Measurements from ENCODE around the gene GBF1. TPM values are rescaled to one million over a fixed set of nuclear protein-coding genes. Genes with fewer than 3 reads are reported as not detected.

Gene GBF1
- total RNA-seq, 2 experiments from 2014 or later, result 42.2 to 44.0 TPM

GRCh38 chr10:102220612-102221011 is 24.7 kb upstream of the GBF1 start:
- H3K9me3 Mint-ChIP-seq, result no peaks in the 10 kb centered on the region
- H3K4me1 Mint-ChIP-seq (ENCODE audit: low read depth), result peaks cover 2% of the 10 kb centered on the region
- intact Hi-C loops (cut with micrococcal nuclease), result no loop called here
- H3K36me3 Mint-ChIP-seq, result no peaks in the 10 kb centered on the region
- H3K27ac Mint-ChIP-seq, result no peak overlapping the region
- CTCF ChIA-PET, result interaction anchor here (0.7 to 5.3 kb wide), 7 partner anchors 10 to 239 kb away, joined by 3 to 48 read pairs (median 4); no protein-coding TSS in a partner anchor
- no peak overlapping the region for H3K4me3 Mint-ChIP-seq
- peaks cover 7% of the 10 kb centered on the region for H3K27me3 Mint-ChIP-seq
- POLR2A ChIA-PET, result no interaction called here
- DNase-seq, result no peak

GRCh38 chr10:102222797-102223196 is 22.5 kb upstream of the GBF1 start:
- no peaks in the 10 kb centered on the region for H3K36me3 Mint-ChIP-seq
- peaks cover 20% of the 10 kb centered on the region for H3K27me3 Mint-ChIP-seq
- no peak overlapping the region for H3K4me3 Mint-ChIP-seq
- no peaks in the 10 kb centered on the region for H3K9me3 Mint-ChIP-seq
- POLR2A ChIA-PET, result no interaction called here
- H3K27ac Mint-ChIP-seq, result no peak overlapping the region
- H3K4me1 Mint-ChIP-seq (ENCODE audit: low read depth), result peaks cover 9% of the 10 kb centered on the region
- no peak for DNase-seq
- intact Hi-C loops (cut with micrococcal nuclease), result no loop called here
- CTCF ChIA-PET, result interaction anchor here (0.6 to 19.9 kb wide), 2 partner anchors 53 to 130 kb away, joined by 3 to 1053 read pairs; no protein-coding TSS in a partner anchor

DNA sequence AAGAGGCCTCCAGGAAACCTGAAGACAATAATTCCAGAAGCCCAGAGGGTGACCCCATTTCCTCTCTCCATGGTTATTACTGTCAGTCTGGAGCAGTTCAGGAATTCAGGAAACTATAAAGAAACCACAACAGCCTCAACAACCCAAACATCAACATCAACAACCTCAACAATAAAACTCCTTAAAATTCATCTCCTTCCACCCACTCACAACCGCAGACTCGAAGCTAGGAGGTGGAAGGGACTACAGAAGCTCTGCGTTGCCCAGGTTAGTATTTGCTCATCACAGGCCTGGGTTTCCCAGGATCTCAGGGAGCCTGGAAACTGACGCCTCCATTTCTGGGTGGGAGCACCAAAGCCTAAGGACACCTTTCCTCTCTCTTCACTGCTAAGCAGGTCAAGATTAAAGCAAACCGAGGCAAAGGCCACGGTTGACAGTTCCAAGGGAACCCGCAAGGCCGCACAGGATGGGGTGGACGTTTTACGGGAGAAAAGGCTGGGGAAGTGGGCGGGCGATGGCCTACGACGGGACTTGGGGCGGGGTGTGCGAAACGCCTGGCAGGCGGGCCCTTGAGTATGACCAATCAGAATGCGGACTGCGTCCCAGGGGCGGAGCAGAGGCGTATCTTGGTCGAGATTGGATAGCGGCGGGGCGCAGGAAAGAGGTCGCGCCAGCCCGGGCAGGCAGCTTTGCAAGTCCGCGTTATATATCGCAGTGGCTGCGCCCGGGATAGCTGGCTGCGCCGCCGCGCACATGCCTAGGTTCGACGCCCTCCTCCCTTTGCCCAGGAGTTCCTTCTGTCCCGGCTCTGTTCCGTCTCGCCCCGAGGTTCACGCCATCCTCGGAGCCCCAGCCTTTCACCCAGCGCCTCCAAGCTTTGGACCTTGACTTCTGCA is 19.4 kb upstream of the GBF1 start, which contains the start of gene ELOVL3:
ELOVL3 (plus strand) TSS at position 654 of the 896 bp plus-strand sequence. CDS start 250 bp downstream, outside the sequence.
- intact Hi-C loops (cut with micrococcal nuclease), result loop anchor here (5.0 kb wide), 1 partner anchor 356 kb away; no protein-coding TSS in a partner anchor
- Mint-ChIP-seq H3K27ac (no peak within 1 kb of the TSS), H3K9me3 (no peaks in the 10 kb centered on the region), H3K4me3 (peak within 1 kb of the TSS; percentile 47), H3K36me3 (no peaks in the 10 kb centered on the region), H3K27me3 (peaks cover 40% of the 10 kb centered on the region), H3K4me1 (ENCODE audit: low read depth) (peaks cover 13% of the 10 kb centered on the region)
- DNase-seq, result peak; percentile 94
- POLR2A ChIA-PET, result interaction anchor here (0.6 to 2.0 kb wide), 2 partner anchors 36 to 168 kb away, joined by 4 to 7 read pairs; no protein-coding TSS in a partner anchor
- CTCF ChIA-PET, result interaction anchor here (0.6 to 19.9 kb wide), 12 partner anchors 9 to 358 kb away, joined by 3 to 1053 read pairs (median 4); partner anchors contain the start of gene NFKB2

DNA sequence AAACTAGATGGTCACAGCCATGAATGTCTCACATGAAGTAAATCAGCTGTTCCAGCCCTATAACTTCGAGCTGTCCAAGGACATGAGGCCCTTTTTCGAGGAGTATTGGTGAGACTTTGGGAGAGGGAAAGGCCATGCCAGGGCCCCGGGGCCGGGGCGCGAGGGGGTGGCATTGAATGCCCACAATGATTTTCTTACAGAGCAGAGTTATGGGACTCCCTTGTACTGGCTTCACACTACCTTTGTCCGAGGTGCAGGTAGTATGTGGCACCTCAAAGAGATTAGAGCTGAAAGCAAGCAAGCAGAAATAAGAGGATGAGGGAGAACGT is 18.8 kb upstream of the GBF1 start:
- Mint-ChIP-seq H3K9me3 (no peaks in the 10 kb centered on the region), H3K36me3 (no peaks in the 10 kb centered on the region), H3K27ac (no peak overlapping the region), H3K27me3 (peaks cover 40% of the 10 kb centered on the region), H3K4me1 (ENCODE audit: low read depth) (peaks cover 13% of the 10 kb centered on the region), H3K4me3 (peak overlapping the region; percentile 47)
- DNase-seq, result no peak
- POLR2A ChIA-PET, result interaction anchor here (2.0 kb wide), 1 partner anchor 167 kb away, joined by 7 read pairs; no protein-coding TSS in a partner anchor
- intact Hi-C loops (cut with micrococcal nuclease), result loop anchor here (5.0 kb wide), 1 partner anchor 356 kb away; no protein-coding TSS in a partner anchor
- CTCF ChIA-PET, result interaction anchor here (0.6 to 19.9 kb wide), 13 partner anchors 8 to 253 kb away, joined by 3 to 1053 read pairs (median 3); partner anchors contain the start of genes GBF1 and NFKB2

GRCh38 chr10:102227050-102227449 is 18.3 kb upstream of the GBF1 start:
- Mint-ChIP-seq H3K4me3 (no peak overlapping the region), H3K9me3 (no peaks in the 10 kb centered on the region), H3K4me1 (ENCODE audit: low read depth) (peaks cover 15% of the 10 kb centered on the region), H3K36me3 (no peaks in the 10 kb centered on the region), H3K27ac (no peak overlapping the region), H3K27me3 (peaks cover 41% of the 10 kb centered on the region)
- POLR2A ChIA-PET, result interaction anchor here (2.0 kb wide), 1 partner anchor 167 kb away, joined by 7 read pairs; no protein-coding TSS in a partner anchor
- CTCF ChIA-PET, result interaction anchor here (0.9 to 19.9 kb wide), 10 partner anchors 7 to 196 kb away, joined by 3 to 1053 read pairs (median 4); partner anchors contain the start of genes GBF1 and NFKB2
- DNase-seq, result no peak
- intact Hi-C loops (cut with micrococcal nuclease), result loop anchor here (5.0 kb wide), 1 partner anchor 355 kb away; no protein-coding TSS in a partner anchor

GRCh38 chr10:102229810-102230263 is 15.5 kb upstream of the GBF1 start:
- H3K4me3 Mint-ChIP-seq, result peak overlapping the region; percentile 73
- no peaks in the 10 kb centered on the region for H3K36me3 Mint-ChIP-seq
- no peak overlapping the region for H3K27ac Mint-ChIP-seq
- DNase-seq, result peak; percentile 91
- H3K9me3 Mint-ChIP-seq, result no peaks in the 10 kb centered on the region
- H3K27me3 Mint-ChIP-seq, result peaks cover 34% of the 10 kb centered on the region
- POLR2A ChIA-PET, result interaction anchor here (0.6 to 3.7 kb wide), 8 partner anchors 69 to 170 kb away, joined by 3 to 34 read pairs (median 4); partner anchors contain the start of gene NFKB2
- CTCF ChIA-PET, result interaction anchor here (0.6 to 19.9 kb wide), 56 partner anchors 10 to 366 kb away, joined by 3 to 1053 read pairs (median 7); partner anchors contain the start of genes ACTR1A, C10orf95, CUEDC2 and FBXL15
- intact Hi-C loops (cut with micrococcal nuclease), result loop anchor here (1.0 to 5.0 kb wide), 6 partner anchors 15 to 352 kb away; partner anchors contain the start of genes GBF1 and NFKB2
- peaks cover 15% of the 10 kb centered on the region for H3K4me1 Mint-ChIP-seq (ENCODE audit: low read depth)

GRCh38 chr10:102230264-102230860 is 15.0 kb upstream of the GBF1 start:
- ChIA-PET CTCF (interaction anchor here (0.7 to 19.9 kb wide), 62 partner anchors 9 to 366 kb away, joined by 3 to 1053 read pairs (median 6); partner anchors contain the start of genes ACTR1A, C10orf95, CUEDC2 and FBXL15), POLR2A (interaction anchor here (0.6 to 3.7 kb wide), 5 partner anchors 15 to 165 kb away, joined by 3 to 34 read pairs (median 4); partner anchors contain the start of genes GBF1 and NFKB2)
- intact Hi-C loops (cut with micrococcal nuclease), result loop anchor here (2.0 to 5.0 kb wide), 4 partner anchors 14 to 248 kb away; partner anchors contain the start of genes GBF1 and NFKB2
- H3K27ac Mint-ChIP-seq, result no peak overlapping the region
- H3K4me3 Mint-ChIP-seq, result peak overlapping the region; percentile 73
- no peaks in the 10 kb centered on the region for H3K9me3 Mint-ChIP-seq
- no peaks in the 10 kb centered on the region for H3K36me3 Mint-ChIP-seq
- H3K4me1 Mint-ChIP-seq (ENCODE audit: low read depth), result peaks cover 15% of the 10 kb centered on the region
- peaks cover 34% of the 10 kb centered on the region for H3K27me3 Mint-ChIP-seq
- DNase-seq, result peak; percentile 62

GRCh38 chr10:102230861-102231356 is 14.4 kb upstream of the GBF1 start:
- peak; percentile 67 for DNase-seq
- intact Hi-C loops (cut with micrococcal nuclease), result loop anchor here (1.0 to 5.0 kb wide), 6 partner anchors 14 to 248 kb away; partner anchors contain the start of genes GBF1 and NFKB2
- H3K4me1 Mint-ChIP-seq (ENCODE audit: low read depth), result peaks cover 10% of the 10 kb centered on the region
- H3K4me3 Mint-ChIP-seq, result peak overlapping the region; percentile 72
- H3K27me3 Mint-ChIP-seq, result peaks cover 33% of the 10 kb centered on the region
- H3K36me3 Mint-ChIP-seq, result no peaks in the 10 kb centered on the region
- ChIA-PET POLR2A (interaction anchor here (0.5 to 3.7 kb wide), 6 partner anchors 14 to 164 kb away, joined by 3 to 34 read pairs (median 4); partner anchors contain the start of genes GBF1 and NFKB2), CTCF (interaction anchor here (0.7 to 19.9 kb wide), 57 partner anchors 9 to 353 kb away, joined by 3 to 1053 read pairs (median 7); partner anchors contain the start of genes ACTR1A, C10orf95, CUEDC2 and FBXL15)
- H3K27ac Mint-ChIP-seq, result no peak overlapping the region
- H3K9me3 Mint-ChIP-seq, result no peaks in the 10 kb centered on the region

GRCh38 chr10:102231357-102232318 is 13.7 kb upstream of the GBF1 start:
- Mint-ChIP-seq H3K36me3 (no peaks in the 10 kb centered on the region), H3K4me3 (peak overlapping the region; percentile 72), H3K27me3 (peaks cover 32% of the 10 kb centered on the region), H3K9me3 (no peaks in the 10 kb centered on the region), H3K27ac (no peak overlapping the region), H3K4me1 (ENCODE audit: low read depth) (peaks cover 5% of the 10 kb centered on the region)
- intact Hi-C loops (cut with micrococcal nuclease), result loop anchor here (1.0 to 5.0 kb wide), 6 partner anchors 13 to 247 kb away; partner anchors contain the start of genes GBF1 and NFKB2
- CTCF ChIA-PET, result interaction anchor here (0.6 to 19.9 kb wide), 62 partner anchors 8 to 364 kb away, joined by 3 to 1053 read pairs (median 6); partner anchors contain the start of genes CUEDC2, FBXL15, GBF1 and NFKB2
- peak; percentile 85 for DNase-seq
- POLR2A ChIA-PET, result interaction anchor here (0.5 to 3.7 kb wide), 5 partner anchors 9 to 164 kb away, joined by 3 to 34 read pairs (median 4); partner anchors contain the start of genes NFKB2 and PITX3

DNA sequence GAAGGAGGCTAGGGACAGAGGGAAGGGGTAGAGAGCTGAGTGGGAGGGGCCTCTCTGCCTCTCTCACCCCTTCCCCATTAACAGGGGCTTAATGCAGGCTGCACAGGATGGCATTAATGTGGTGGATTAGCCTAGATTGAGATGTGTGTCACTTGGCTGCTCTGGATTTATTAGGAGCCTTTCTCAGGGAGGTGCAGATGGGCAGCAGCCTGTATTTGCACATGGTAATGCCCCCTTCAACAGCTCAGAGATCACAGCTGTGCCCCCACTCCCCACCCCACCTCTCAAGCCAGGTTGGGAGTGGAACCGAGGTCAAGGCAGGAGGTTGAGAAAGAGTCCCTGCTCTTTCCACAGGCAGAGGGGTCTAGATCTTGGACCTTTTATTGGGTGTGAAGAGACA is 11.3 kb upstream of the GBF1 start:
- Mint-ChIP-seq H3K9me3 (no peaks in the 10 kb centered on the region), H3K4me3 (no peak overlapping the region), H3K36me3 (no peaks in the 10 kb centered on the region), H3K4me1 (ENCODE audit: low read depth) (peaks cover 5% of the 10 kb centered on the region), H3K27me3 (peaks cover 11% of the 10 kb centered on the region), H3K27ac (no peak overlapping the region)
- intact Hi-C loops (cut with micrococcal nuclease), result loop anchor here (5.0 kb wide), 1 partner anchor 53 kb away; no protein-coding TSS in a partner anchor
- CTCF ChIA-PET, result interaction anchor here (1.4 to 19.9 kb wide), 4 partner anchors 7 to 165 kb away, joined by 3 to 1053 read pairs (median 162); partner anchors contain the start of genes ELOVL3, GBF1 and NFKB2
- POLR2A ChIA-PET, result no interaction called here
- DNase-seq, result no peak

All from activated CD4-positive, alpha-beta memory T cell treated with anti-CD3 and anti-CD28 coated beads for 36 hours (primary cell).